A549 (cell line): Measurements from ENCODE around the gene PPP1R3D. TPM values are rescaled to one million over a fixed set of nuclear protein-coding genes. Genes with fewer than 3 reads are reported as not detected.

Experiments
- ATAC-seq, 2 experiments: fragments of 200-7000 bp in 1 of 2; fragments of >200 bp in 1 of 2; cut with Nextera tagmentation in 1 of 2; cut with Tn5 transposase in 1 of 2; 3 replicates each; pipeline versions ENCODE4 v1.8.0 to v1.9.1; 2018 to 2020; ENCODE audit warnings: mild to moderate bottlenecking in 1 of 2, moderate library complexity in 1 of 2
- CTCF ChIA-PET: fragments of 300-600 bp; sonication (Branson Sonifier 250); formaldehyde crosslinking; extraction: SDS; loops from one replicate; lab custom pipeline; 2021; ENCODE audit warnings: antibody characterized with exemption, inconsistent platforms; lab: Yijun Ruan, JAX
- POLR2A ChIA-PET: fragments of 350-600 bp; formaldehyde crosslinking; extraction: SDS; loops from one replicate; lab custom pipeline; 2021; ENCODE audit warnings: antibody characterized with exemption, inconsistent platforms; lab: Yijun Ruan, JAX
- DNase-seq, 2 experiments: peaks; one replicate each; pipeline versions ENCODE4 v3.0.0 to v3.0.0-alpha.2; 2011 to 2016; ENCODE audit warnings: low read depth in 1 of 2, low spot score in 1 of 2
- FAIRE-seq: peaks from 2 replicates; lab custom pipeline; 2011; peaks lifted over from hg19 to GRCh38; lab: Jason Lieb, UNC
- H3K27ac ChIP-seq, 2 experiments: fragments of >200 bp; sonication (Bioruptor Twin); formaldehyde crosslinking; 3 replicates each; pipeline ENCODE4 v1.5.1; 2016 to 2017
- H3K4me1 ChIP-seq: fragments of >200 bp; sonication (Bioruptor Twin); formaldehyde crosslinking; 3 replicates; pipeline ENCODE4 v1.6.1; 2016
- H3K4me2 ChIP-seq: fragments of >200 bp; sonication (Bioruptor Twin); formaldehyde crosslinking; 3 replicates; pipeline ENCODE4 v1.6.1; 2016
- H3K4me3 ChIP-seq: fragments of >200 bp; sonication (Bioruptor Twin); formaldehyde crosslinking; 3 replicates; pipeline ENCODE4 v1.5.1; 2016
- H3K9me3 ChIP-seq: fragments of >200 bp; sonication (Bioruptor Twin); formaldehyde crosslinking; 3 replicates; pipeline ENCODE4 v1.6.1; 2016
- BHLHE40 ChIP-seq: IDR thresholded peaks from 2 replicates; pipeline ENCODE4 v1.6.1; 2012; ENCODE audit warnings: low read depth, low read length, inconsistent platforms
- CHD2 ChIP-seq: fragments of 150-350 bp; IDR thresholded peaks from 2 replicates; pipeline ENCODE4 v1.6.1; 2014; ENCODE audit warnings: low read length; ENCODE audit not compliant: partially characterized antibody
- EHMT2 ChIP-seq: fragments of 200-600 bp; sonication (generic); IDR thresholded peaks from 2 replicates; pipeline ENCODE4 v1.6.1; 2016; ENCODE audit warnings: antibody characterized with exemption, low read depth, mild to moderate bottlenecking, moderate library complexity
- EP300 ChIP-seq, 2 experiments: fragments of >200 bp; sonication (Bioruptor Twin); formaldehyde crosslinking; IDR thresholded peaks; 2 replicates in 1 of 2; 3 replicates in 1 of 2; pipeline ENCODE4 v1.6.1; 2016 to 2017
- MAZ ChIP-seq: fragments of 150-350 bp; IDR thresholded peaks from 2 replicates; pipeline ENCODE4 v1.6.1; 2014; ENCODE audit warnings: antibody characterized with exemption, low read depth, low read length, borderline replicate concordance
- NPAS2 ChIP-seq: fragments of 250-450 bp; sonication (Bioruptor Pico); IDR thresholded peaks from 2 replicates; pipeline ENCODE4 v1.8.0; 2022; ENCODE audit warnings: mild to moderate bottlenecking, moderate library complexity, borderline replicate concordance
- NR3C1 ChIP-seq: fragments of >200 bp; sonication (Bioruptor Twin); formaldehyde crosslinking; IDR thresholded peaks from 3 replicates; pipeline ENCODE4 v1.6.1; 2017
- PHF8 ChIP-seq: fragments of 200-600 bp; sonication (generic); IDR thresholded peaks from 2 replicates; pipeline ENCODE4 v1.6.1; 2016; ENCODE audit warnings: low read depth, mild to moderate bottlenecking, antibody characterized with exemption, moderate library complexity, borderline replicate concordance
- RAD21 ChIP-seq, 2 experiments: fragments of >200 bp in 1 of 2; sonication (Bioruptor Twin) in 1 of 2; formaldehyde crosslinking in 1 of 2; IDR thresholded peaks in 1 of 2; conservative IDR thresholded peaks in 1 of 2; 2 replicates in 1 of 2; 3 replicates in 1 of 2; pipeline ENCODE4 v1.6.1; 2012 to 2018; ENCODE audit warnings: inconsistent platforms in 1 of 2
- SMC3 ChIP-seq: fragments of >200 bp; sonication (Bioruptor Twin); formaldehyde crosslinking; IDR thresholded peaks from 3 replicates; pipeline ENCODE4 v1.6.1; 2018; ENCODE audit warnings: inconsistent platforms
- TFCP2L1 ChIP-seq: fragments of 250-450 bp; sonication (Bioruptor Pico); IDR thresholded peaks from 2 replicates; pipeline ENCODE4 v1.5.0; 2021; ENCODE audit warnings: mild to moderate bottlenecking
- WGBS: methylation state at CpG from one replicate; pipeline ENCODE4 v1.1.6; 2017; ENCODE audit errors: missing lambda C conversion rate; 5-methylcytosine and 5-hydroxymethylcytosine counted together
- polyA plus RNA-seq, 4 experiments: library from polyadenylated mRNA; depleted of rRNA in 3 of 4; stranded (reverse); fragments of >200 nt; fragmentation: RNase III in 1 of 4; extraction: RNeasy Plus Mini Kit Qiagen cat#74134 plus additional on column Dnase treatment in 1 of 4; gene quantifications; 2 replicates in 3 of 4; 3 replicates in 1 of 4; pipeline ENCODE4 v1.2.3, GENCODE V29; 2011 to 2017
- TF ChIP-seq, protein P1 (sequence below): fragments of >200 bp; sonication (Bioruptor Twin); formaldehyde crosslinking; IDR thresholded peaks from 3 replicates; pipeline ENCODE4 v1.5.1; 2016
- TF ChIP-seq, protein P2 (sequence below): fragments of 250-450 bp; sonication (Bioruptor Pico); IDR thresholded peaks from 2 replicates; pipeline ENCODE4 v1.5.0; 2021; ENCODE audit warnings: mild to moderate bottlenecking, moderate library complexity, borderline replicate concordance

Gene PPP1R3D
- polyA plus RNA-seq, 2 of the 4 experiments (the other 2 are of a cell fraction) = 2.7 to 3.9 TPM

- ChIA-PET POLR2A (no interaction called here), CTCF (interaction anchor here (0.6 to 9.6 kb wide), 8 partner anchors 9 to 108 kb away, joined by 3 to 73 read pairs (median 4); partner anchors contain the start of genes CDH26, FAM217B, PPP1R3D and SYCP2)
- no peak for ATAC-seq
- no peak for TF ChIP-seq NR3C1
- no peak for TF ChIP-seq EP300 (IDR thresholded peaks at IDR 0.05)
- TF ChIP-seq BHLHE40 = no peak
- TF ChIP-seq, protein P1, sequence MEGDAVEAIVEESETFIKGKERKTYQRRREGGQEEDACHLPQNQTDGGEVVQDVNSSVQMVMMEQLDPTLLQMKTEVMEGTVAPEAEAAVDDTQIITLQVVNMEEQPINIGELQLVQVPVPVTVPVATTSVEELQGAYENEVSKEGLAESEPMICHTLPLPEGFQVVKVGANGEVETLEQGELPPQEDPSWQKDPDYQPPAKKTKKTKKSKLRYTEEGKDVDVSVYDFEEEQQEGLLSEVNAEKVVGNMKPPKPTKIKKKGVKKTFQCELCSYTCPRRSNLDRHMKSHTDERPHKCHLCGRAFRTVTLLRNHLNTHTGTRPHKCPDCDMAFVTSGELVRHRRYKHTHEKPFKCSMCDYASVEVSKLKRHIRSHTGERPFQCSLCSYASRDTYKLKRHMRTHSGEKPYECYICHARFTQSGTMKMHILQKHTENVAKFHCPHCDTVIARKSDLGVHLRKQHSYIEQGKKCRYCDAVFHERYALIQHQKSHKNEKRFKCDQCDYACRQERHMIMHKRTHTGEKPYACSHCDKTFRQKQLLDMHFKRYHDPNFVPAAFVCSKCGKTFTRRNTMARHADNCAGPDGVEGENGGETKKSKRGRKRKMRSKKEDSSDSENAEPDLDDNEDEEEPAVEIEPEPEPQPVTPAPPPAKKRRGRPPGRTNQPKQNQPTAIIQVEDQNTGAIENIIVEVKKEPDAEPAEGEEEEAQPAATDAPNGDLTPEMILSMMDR = no peak
- TF ChIP-seq EHMT2 = no peak
- no peak for TF ChIP-seq NPAS2
- TF ChIP-seq SMC3 = no peak
- no peak for TF ChIP-seq TFCP2L1 (CRISPR knock-in tag)
- Histone ChIP-seq H3K4me1 (0 out of 3 replicates have a peak, but pooled peaks cover 3% of the 10 kb centered on the region), H3K9me3 (no peaks in the 10 kb centered on the region), H3K27ac (no peak overlapping the region), H3K4me3 (no peak overlapping the region), H3K4me2 (no peak overlapping the region)
- 87% methylated on average over 6 of the region's 6 CpGs for WGBS
- DNase-seq = no peak
- FAIRE-seq = no peak
Observed at GRCh38 chr20:59949911-59950310, 9.8 kb upstream of the PPP1R3D start.

GRCh38 chr20:59948828-59949720 is 9.0 kb upstream of the PPP1R3D start:
- ATAC-seq = peak; percentile 66 to 69; a peak in 4 of 6 replicates
- no peaks in the 10 kb centered on the region for H3K9me3 ChIP-seq
- CTCF ChIA-PET = interaction anchor here (0.6 to 9.6 kb wide), 15 partner anchors 9 to 1533 kb away, joined by 3 to 73 read pairs (median 3); partner anchors contain the start of genes CDH26, FAM217B, PPP1R3D and SYCP2
- TF ChIP-seq RAD21 (conservative IDR thresholded peaks at IDR 0.05 in 1 of 2, IDR thresholded peaks at IDR 0.05 in 1 of 2) = peak; percentile 63 to 67
- TF ChIP-seq, protein P2, sequence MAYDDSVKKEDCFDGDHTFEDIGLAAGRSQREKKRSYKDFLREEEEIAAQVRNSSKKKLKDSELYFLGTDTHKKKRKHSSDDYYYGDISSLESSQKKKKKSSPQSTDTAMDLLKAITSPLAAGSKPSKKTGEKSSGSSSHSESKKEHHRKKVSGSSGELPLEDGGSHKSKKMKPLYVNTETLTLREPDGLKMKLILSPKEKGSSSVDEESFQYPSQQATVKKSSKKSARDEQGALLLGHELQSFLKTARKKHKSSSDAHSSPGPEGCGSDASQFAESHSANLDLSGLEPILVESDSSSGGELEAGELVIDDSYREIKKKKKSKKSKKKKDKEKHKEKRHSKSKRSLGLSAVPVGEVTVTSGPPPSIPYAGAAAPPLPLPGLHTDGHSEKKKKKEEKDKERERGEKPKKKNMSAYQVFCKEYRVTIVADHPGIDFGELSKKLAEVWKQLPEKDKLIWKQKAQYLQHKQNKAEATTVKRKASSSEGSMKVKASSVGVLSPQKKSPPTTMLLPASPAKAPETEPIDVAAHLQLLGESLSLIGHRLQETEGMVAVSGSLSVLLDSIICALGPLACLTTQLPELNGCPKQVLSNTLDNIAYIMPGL (CRISPR knock-in tag) = no peak
- peak; percentile 37; the same call in 1 of the 3 replicates for TF ChIP-seq SMC3
- TF ChIP-seq, protein P1 = peak; percentile 72
- TF ChIP-seq, all 56 proteins: peak for 3
- POLR2A ChIA-PET = interaction anchor here (1.7 kb wide), 1 partner anchor 9 kb away, joined by 11 read pairs; the partner anchor contains the start of genes FAM217B and PPP1R3D
- no peak overlapping the region for H3K4me3 ChIP-seq
- no peak overlapping the region for H3K27ac ChIP-seq
- FAIRE-seq = no peak
- 37% methylated on average over 7 of the region's 7 CpGs for WGBS
- H3K4me1 ChIP-seq = 0 out of 3 replicates have a peak, but pooled peaks cover 3% of the 10 kb centered on the region
- DNase-seq = peak in 1 of 2 experiments; percentile 57
- H3K4me2 ChIP-seq = no peak overlapping the region

GRCh38 chr20:59948212-59948611 is 8.1 kb upstream of the PPP1R3D start:
- H3K27ac ChIP-seq = no peak overlapping the region
- WGBS = 86% methylated on average over 1 of the region's 1 CpG
- CTCF ChIA-PET = interaction anchor here (0.7 to 9.6 kb wide), 4 partner anchors 8 to 109 kb away, joined by 3 to 73 read pairs (median 13); partner anchors contain the start of genes FAM217B, PPP1R3D and SYCP2
- no peak overlapping the region for H3K4me3 ChIP-seq
- TF ChIP-seq CHD2 (no peak), MAZ (no peak), PHF8 (no peak)
- ATAC-seq (no peak), FAIRE-seq (no peak), DNase-seq (no peak)
- no peaks in the 10 kb centered on the region for H3K9me3 ChIP-seq
- 0 out of 3 replicates have a peak, but pooled peaks cover 3% of the 10 kb centered on the region for H3K4me1 ChIP-seq
- POLR2A ChIA-PET = interaction anchor here (1.7 kb wide), 1 partner anchor 8 kb away, joined by 11 read pairs; the partner anchor contains the start of genes FAM217B and PPP1R3D
- H3K4me2 ChIP-seq = no peak overlapping the region
